PFSK-1 (cell line): Measurements from ENCODE around the gene ZNF407.

ENCODE experiments used
- FOXP2 ChIP-seq: optimal IDR thresholded peaks from 2 replicates; pipeline ENCODE3; 2011; ENCODE audit warnings: borderline replicate concordance, control low read depth, inconsistent platforms; ENCODE audit not compliant: insufficient read depth; ENCODE audit errors: extremely low read length, extremely low read depth
- POLR2AphosphoS5 ChIP-seq: IDR thresholded peaks from 2 replicates; pipeline ENCODE4 v1.6.1; 2012; ENCODE audit warnings: low read depth, mild to moderate bottlenecking, control low read depth, low read length, moderate library complexity
- SIN3A ChIP-seq: IDR thresholded peaks from 2 replicates; pipeline ENCODE4 v1.6.1; 2012; ENCODE audit warnings: mild to moderate bottlenecking, low read length, moderate library complexity, borderline replicate concordance; ENCODE audit not compliant: insufficient read depth
- TAF1 ChIP-seq: IDR thresholded peaks from 2 replicates; pipeline ENCODE4 v1.6.1; 2012; ENCODE audit warnings: low read length, control low read depth, borderline replicate concordance; ENCODE audit not compliant: insufficient read depth
- TF ChIP-seq, protein P1 (sequence below), 2 experiments: IDR thresholded peaks; 2 replicates each; pipeline versions ENCODE4 v1.6.1 to v1.8.0; 2011 to 2012; ENCODE audit warnings: low read depth in 2 of 2, low read length in 2 of 2, control low read depth in 1 of 2, inconsistent platforms in 1 of 2, mild to moderate bottlenecking in 1 of 2, moderate library complexity in 1 of 2; ENCODE audit not compliant: insufficient read depth in 1 of 2

ZNF407 gene

DNA sequence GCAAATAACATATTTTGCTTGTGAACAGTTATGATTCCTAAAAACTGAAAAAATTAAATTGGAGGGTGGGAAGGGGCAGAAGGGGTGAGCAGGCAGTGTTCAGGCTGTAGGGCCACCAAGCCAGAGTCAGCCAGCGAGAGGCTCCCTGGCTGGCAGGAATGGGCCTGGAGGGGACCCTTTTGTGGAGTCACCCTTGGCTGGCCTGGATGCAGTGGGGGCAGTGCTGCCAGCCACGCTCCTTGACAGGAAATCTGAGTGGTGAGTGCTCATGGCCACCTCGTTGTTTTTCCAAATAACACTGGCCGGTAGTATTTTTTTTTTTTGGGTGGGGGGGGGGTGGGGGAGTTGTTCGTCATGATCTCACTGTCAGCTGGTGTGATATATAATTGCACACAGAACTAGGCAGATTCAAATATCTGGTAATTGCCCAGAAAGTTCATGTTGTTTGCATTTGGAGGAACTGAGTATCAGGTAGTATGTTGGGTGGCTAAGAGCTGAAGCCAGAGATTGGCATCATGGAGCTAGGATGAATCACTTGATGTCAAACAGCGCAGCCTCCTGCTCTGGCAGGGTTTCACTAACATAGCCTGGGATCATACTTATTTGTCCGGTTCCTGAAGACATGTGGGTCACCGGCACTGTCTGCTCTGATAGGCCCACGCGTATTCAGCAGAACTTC lies 451.2 kb downstream of the ZNF407 start:
- TF ChIP-seq POLR2AphosphoS5: no peak
- TF ChIP-seq SIN3A: no peak
- no peak for TF ChIP-seq FOXP2
- TF ChIP-seq, protein P1, sequence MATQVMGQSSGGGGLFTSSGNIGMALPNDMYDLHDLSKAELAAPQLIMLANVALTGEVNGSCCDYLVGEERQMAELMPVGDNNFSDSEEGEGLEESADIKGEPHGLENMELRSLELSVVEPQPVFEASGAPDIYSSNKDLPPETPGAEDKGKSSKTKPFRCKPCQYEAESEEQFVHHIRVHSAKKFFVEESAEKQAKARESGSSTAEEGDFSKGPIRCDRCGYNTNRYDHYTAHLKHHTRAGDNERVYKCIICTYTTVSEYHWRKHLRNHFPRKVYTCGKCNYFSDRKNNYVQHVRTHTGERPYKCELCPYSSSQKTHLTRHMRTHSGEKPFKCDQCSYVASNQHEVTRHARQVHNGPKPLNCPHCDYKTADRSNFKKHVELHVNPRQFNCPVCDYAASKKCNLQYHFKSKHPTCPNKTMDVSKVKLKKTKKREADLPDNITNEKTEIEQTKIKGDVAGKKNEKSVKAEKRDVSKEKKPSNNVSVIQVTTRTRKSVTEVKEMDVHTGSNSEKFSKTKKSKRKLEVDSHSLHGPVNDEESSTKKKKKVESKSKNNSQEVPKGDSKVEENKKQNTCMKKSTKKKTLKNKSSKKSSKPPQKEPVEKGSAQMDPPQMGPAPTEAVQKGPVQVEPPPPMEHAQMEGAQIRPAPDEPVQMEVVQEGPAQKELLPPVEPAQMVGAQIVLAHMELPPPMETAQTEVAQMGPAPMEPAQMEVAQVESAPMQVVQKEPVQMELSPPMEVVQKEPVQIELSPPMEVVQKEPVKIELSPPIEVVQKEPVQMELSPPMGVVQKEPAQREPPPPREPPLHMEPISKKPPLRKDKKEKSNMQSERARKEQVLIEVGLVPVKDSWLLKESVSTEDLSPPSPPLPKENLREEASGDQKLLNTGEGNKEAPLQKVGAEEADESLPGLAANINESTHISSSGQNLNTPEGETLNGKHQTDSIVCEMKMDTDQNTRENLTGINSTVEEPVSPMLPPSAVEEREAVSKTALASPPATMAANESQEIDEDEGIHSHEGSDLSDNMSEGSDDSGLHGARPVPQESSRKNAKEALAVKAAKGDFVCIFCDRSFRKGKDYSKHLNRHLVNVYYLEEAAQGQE (IDR thresholded peaks at IDR 0.05; ENCODE audit: insufficient read depth in 1 of 2, low read depth in 2 of 2, low read length in 2 of 2): no peak
- TF ChIP-seq TAF1: no peak

DNA sequence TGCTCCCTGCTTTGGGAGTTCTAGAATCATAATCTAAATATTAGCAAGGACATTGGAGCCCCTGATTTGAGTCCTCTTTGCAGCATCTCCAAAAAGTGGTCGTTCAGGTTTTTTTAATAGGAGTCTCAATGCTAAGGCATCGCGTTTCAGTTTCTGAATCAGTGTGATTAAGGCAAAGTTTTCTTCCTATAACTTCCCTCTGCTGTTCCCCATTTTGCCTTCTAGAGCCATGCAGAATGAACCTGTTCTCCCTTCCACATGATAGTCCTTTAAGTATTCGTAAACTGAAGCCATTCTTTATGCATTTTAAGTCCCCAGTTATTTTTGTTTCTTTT lies 451.8 kb downstream of the ZNF407 start:
- TF ChIP-seq POLR2AphosphoS5: no peak
- TF ChIP-seq, protein P1 (IDR thresholded peaks at IDR 0.05; ENCODE audit: insufficient read depth in 1 of 2, low read depth in 2 of 2, low read length in 2 of 2): no peak
- TF ChIP-seq SIN3A: no peak
- no peak for TF ChIP-seq TAF1
- TF ChIP-seq FOXP2: no peak

DNA sequence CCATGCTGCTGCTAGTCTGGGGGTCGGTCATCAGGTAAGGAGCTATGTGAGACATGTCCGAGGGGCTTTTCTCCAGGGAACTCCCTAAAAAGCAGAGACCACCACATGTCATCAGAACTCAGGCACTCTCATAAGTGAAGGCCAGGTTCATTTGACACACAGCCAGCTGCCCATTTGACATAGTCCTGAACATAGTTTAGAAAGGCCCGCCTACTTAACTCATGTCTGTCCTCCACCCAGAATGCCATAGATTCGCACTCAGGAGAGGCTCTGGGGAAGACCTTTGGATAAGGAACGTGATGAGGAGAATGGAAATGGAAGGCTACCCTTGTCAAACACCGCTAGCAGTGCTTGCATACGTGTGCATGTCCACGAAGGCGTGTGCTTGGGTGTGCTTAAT lies 454.1 kb downstream of the ZNF407 start:
- TF ChIP-seq SIN3A (no peak), POLR2AphosphoS5 (no peak), FOXP2 (no peak), TAF1 (no peak)
- TF ChIP-seq, protein P1 (IDR thresholded peaks at IDR 0.05; ENCODE audit: insufficient read depth in 1 of 2, low read depth in 2 of 2, low read length in 2 of 2): no peak

DNA sequence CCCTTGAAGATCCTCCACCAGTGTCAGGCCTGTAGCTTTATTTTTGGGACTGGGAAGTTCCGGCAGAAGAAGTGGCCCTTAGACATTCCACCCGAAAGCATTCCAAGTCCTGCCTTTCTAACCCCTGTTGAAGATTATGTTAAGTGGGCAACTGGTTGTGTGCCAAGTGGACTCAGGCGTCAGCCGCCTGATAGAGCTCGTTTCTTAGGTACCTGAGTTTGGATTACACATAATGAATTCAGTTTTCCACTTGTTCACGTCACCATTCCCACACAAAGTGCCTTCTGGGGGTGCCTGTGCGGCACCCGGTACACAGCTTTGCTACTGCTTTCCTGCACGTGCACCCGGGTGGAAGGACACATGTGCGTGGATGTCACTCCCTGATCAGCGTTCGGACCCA lies 454.8 kb downstream of the ZNF407 start:
- TF ChIP-seq SIN3A: no peak

DNA sequence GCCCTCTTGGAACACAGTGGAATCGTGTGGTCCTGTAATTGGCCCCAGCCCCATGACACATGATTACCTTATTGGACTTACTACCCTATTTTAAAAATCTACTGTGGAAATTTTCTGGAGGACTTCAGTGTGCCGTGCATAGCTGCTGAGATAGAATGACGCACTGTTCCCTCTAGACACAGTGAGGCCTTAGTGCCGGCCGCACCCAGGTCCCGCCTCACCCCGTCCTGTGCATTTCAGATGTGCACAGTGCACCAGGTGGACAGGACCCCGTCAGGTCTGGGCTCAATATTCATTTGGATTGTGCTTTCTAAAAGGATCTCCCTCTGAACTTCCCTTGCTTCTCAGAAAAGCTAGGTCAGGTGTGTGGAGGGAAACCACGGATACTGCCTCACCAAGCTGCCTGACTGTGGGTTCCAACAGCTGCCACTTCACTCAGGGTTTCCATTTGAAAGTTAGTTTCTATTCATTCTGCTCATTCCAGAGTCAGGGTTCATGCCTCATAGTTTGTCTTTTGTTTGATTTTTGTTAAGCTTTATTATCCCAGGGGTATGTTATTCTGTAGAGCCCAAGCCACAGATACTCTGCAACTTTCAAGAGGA lies 455.5 kb downstream of the ZNF407 start:
- TF ChIP-seq TAF1 (no peak), FOXP2 (no peak), POLR2AphosphoS5 (no peak), SIN3A (no peak)
- TF ChIP-seq, protein P1 (IDR thresholded peaks at IDR 0.05; ENCODE audit: insufficient read depth in 1 of 2, low read depth in 2 of 2, low read length in 2 of 2): no peak
